Measurements from ENCODE around the gene NOTCH4.
A peak's percentile ranks its signal among the peaks of the same experiment; 100 is the strongest.
"Not testable (repeated sequence)": the region's sequence is repeated elsewhere in the genome, so short reads cannot be mapped to it uniquely, and the experiment has no call there.

NOTCH4 gene

DNA sequence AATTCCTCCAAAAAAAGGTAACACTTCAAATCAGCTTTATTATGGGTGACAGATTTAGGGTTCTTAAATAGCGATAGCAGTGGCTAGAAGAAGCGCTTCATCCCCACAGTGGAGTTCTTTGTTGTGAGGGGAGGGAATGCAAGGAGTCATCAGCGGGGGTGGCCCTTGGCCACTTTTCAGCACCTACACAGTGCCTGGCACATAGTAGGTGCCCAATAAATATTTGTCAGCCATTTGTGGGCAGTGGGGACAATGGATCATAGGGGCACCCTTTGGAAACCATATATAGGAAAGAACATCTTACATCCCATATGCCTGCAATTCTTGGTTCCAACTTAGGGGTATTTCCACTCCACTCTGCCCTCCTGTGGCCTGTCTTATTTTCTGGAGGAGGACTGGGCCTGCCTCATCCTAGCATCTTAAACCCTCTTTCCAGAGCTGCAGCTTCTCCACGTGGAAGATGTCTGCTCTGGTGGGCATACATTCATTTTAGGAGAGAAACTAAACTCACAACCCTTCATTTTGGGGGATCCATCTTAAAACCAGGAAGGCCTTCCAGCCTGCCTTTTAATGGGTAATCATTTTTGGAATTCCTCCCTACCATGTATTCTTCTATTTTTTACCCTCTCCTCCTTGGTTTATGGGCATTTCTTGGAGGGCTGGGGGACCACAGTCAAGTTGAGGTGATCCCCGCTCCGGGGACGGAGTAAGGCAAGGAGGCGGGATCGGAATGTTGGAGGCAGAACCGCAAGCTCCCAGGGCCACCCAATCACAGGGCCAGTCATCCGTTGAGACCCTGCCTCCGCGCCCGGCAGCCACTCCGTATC is 28.8 kb downstream of the NOTCH4 start:
- Histone ChIP-seq H3K4me1 (peaks cover 58% of the 10 kb centered on the region), H3K4me2 (peak overlapping the region; percentile 99), H3K9me3 (no peaks in the 10 kb centered on the region), H3K36me3 (no peaks in the 10 kb centered on the region), H3K27me3 (no peaks in the 10 kb centered on the region), H4K20me1 (no peaks in the 10 kb centered on the region), H3K27ac (peak overlapping the region; percentile 79), H3K9ac (peak overlapping the region; percentile 81), H3K4me3 (peak overlapping the region; percentile 72)
- TF ChIP-seq Cebpa-rat (IDR thresholded peaks at IDR 0.05), result no peak

DNA sequence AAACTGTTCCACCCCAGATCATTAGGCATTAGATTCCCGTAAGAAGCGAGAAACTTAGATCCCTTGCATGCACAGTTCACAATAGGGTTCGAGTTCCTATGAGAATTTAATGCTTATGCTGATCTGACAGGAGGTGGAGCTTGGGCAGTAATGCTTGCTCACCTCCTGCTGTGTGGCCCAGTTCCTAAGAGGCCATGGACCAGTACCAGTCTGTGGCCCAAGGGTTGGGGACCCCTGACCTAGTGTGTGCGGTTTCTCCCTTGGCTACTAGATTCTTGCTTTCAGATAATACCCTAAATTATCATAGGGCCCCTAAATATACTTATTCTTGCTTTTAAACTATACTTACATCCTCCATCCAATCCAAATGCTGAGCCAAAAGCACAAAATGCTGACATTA is 29.5 kb downstream of the NOTCH4 start:
- no peaks in the 10 kb centered on the region for H3K27me3 ChIP-seq
- H3K4me1 ChIP-seq, result peaks cover 58% of the 10 kb centered on the region
- H3K4me3 ChIP-seq, result peak overlapping the region; percentile 72; the same call in 1 of the 2 replicates
- no peaks in the 10 kb centered on the region for H3K36me3 ChIP-seq
- no peaks in the 10 kb centered on the region for H4K20me1 ChIP-seq
- no peak for TF ChIP-seq Cebpa-rat (IDR thresholded peaks at IDR 0.05)
- H3K4me2 ChIP-seq, result peak overlapping the region; percentile 99
- peak overlapping the region; percentile 79 for H3K27ac ChIP-seq
- H3K9ac ChIP-seq, result peak overlapping the region; percentile 81; the same call in 1 of the 2 replicates
- no peaks in the 10 kb centered on the region for H3K9me3 ChIP-seq

DNA sequence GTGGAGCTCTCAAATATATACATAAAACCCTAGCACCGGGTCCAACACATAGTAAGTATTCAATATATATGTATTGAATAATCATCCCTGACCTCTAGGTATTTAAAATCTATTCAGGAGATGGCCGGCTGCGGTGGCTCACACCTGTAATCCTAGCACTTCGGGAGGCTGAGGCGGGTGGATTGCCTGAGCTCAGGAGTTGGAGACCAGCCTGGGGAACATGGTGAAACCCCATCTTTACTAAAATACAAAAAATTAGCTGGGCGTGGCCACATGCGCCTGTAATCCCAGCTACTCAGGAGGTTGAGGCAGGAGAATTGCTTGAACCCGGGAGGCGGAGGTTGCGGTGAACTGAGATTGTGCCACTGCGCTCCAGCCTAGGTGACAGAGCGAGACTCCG is 30.8 kb downstream of the NOTCH4 start:
- Histone ChIP-seq H3K9ac (peak overlapping the region; percentile 85), H3K4me3 (peak overlapping the region; percentile 80), H3K27ac (peak overlapping the region; percentile 95), H3K4me1 (peaks cover 70% of the 10 kb centered on the region), H3K4me2 (peak overlapping the region; percentile 99)
- H3K36me3 ChIP-seq, H3K9me3 ChIP-seq, H3K27me3 ChIP-seq, H4K20me1 ChIP-seq: not testable (repeated sequence)

DNA sequence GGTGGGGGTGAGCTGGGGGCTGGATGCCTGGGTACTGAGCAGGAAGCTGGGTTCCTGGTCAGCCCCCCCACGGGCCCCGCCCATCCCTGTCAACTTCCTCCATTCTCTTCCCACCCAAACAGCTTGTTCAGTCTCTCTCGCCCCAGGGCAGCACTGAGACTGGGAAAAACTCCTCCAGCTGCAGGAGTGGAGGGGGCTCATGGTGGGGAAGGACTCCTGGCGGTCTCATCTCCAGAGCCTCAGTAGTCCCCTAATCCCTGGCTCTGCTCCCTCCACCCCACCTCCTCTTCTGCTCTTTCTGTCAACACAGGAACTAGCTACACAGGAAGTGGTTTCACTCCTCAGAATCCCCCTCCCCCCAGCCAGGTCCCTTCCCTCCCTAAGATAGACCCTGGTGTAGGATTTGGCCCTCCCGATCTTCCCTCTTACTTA is 31.2 kb downstream of the NOTCH4 start, which contains the start of gene GPSM3:
Gene GPSM3 (minus strand): TSS at position 36 of the 432 bp plus-strand sequence. CDS start 130 bp downstream, outside the sequence.
- Histone ChIP-seq H3K27me3 (no peaks in the 10 kb centered on the region), H4K20me1 (no peaks in the 10 kb centered on the region), H3K4me2 (peak within 1 kb of the TSS; percentile 99), H3K4me3 (peak within 1 kb of the TSS; percentile 80), H3K4me1 (peaks cover 75% of the 10 kb centered on the region), H3K27ac (peak within 1 kb of the TSS; percentile 95), H3K9me3 (no peaks in the 10 kb centered on the region), H3K36me3 (peaks cover 8% of the 10 kb centered on the region), H3K9ac (peak within 1 kb of the TSS; percentile 85)
- no peak for TF ChIP-seq Cebpa-rat (IDR thresholded peaks at IDR 0.05)

DNA sequence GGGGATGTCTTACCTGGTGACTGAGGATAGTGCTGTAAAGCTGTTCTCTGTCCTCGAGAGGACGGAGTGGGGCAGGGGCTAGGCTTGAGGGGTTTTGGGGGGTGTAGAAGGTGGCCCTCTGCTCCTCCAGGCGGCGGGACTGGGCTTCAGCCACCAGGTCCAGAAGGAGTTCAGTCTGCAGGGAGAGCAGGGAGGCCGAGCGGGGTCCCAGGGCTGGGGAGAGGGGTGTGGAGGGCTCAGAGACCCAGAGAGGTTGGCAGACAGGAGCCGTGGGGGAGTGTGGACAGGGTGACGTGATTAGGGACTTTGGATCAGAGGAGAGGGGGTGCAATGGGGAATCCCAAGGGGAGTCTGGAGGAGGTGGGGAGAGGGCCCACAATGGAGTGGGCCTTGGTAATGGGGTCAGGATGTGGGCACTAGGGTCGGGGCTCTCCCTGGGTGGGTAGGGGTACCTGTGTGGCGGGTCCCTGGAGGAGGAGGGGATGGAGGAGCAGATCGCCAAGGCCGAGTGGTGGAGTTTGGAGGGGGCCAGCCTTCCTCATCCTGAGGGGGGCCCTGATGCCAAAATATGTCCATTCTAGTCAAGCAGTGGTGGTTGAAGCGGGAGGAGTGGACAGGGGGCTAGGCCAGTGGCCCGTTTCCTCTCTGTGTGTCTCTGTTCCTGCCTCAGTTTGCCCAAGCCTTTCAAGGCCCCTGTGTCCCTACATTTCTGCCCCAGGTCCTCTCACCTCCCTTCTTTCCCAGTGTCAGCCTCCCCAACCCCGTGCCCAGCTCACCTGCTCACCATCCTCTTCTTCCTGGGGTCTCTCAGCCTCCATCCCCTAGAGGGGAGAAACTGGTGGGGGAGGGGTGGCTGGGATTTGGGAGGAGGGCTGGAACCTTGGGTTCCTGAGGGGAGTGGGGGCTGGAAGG is 31.9 kb downstream of the NOTCH4 start:
- no peaks in the 10 kb centered on the region for H4K20me1 ChIP-seq
- no peaks in the 10 kb centered on the region for H3K9me3 ChIP-seq
- H3K4me2 ChIP-seq, result peak overlapping the region; percentile 99
- H3K4me3 ChIP-seq, result peak overlapping the region; percentile 80
- H3K36me3 ChIP-seq, result peaks cover 14% of the 10 kb centered on the region
- no peak for TF ChIP-seq Cebpa-rat (IDR thresholded peaks at IDR 0.05)
- H3K9ac ChIP-seq, result peak overlapping the region; percentile 85
- peak overlapping the region; percentile 95 for H3K27ac ChIP-seq
- H3K27me3 ChIP-seq, result no peaks in the 10 kb centered on the region
- H3K4me1 ChIP-seq, result peaks cover 75% of the 10 kb centered on the region

DNA sequence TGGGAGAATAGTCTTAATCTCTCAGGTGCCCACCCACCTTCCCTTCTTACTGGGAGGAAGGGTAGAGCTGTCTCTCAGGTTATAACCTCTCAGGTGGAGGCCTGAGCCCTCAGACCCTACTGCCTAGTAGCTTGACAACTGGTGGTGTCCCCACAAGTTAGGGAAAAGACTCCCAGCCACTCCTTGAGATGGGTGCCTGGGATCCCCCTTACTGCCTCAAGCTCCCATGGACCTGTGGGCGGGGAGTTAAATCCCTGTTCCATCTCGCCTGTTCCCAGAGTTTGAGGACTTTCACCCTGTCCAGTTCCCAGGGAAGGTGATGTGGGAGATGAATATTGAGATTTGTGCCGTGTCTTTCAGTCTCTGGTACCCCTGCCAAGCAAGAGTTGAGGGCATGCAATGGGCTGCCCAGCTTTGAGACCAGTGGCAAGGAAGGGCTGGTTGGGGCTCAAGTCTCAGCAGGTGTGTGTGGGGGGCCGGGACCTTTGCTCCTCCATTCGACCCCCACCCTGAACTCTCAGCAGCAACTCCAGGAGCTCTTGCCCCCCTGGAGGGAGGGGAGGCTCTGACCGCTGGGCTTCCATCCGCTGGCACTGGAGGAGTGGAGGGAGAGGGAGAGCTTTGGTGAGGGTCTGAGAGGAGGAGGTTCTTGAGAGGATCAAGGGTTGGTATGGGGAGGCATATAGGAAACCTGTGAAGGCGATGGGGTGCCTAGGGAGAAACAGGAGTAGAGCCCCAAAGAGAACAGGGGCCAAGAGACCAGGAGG is 32.8 kb downstream of the NOTCH4 start:
- no peaks in the 10 kb centered on the region for H3K27me3 ChIP-seq
- H3K9ac ChIP-seq, result peak overlapping the region; percentile 85
- no peak for TF ChIP-seq Cebpa-rat (IDR thresholded peaks at IDR 0.05)
- no peaks in the 10 kb centered on the region; the same call in 1 of the 2 replicates for H4K20me1 ChIP-seq
- H3K27ac ChIP-seq, result peak overlapping the region; percentile 95
- H3K4me3 ChIP-seq, result peak overlapping the region; percentile 80
- no peaks in the 10 kb centered on the region for H3K9me3 ChIP-seq
- peak overlapping the region; percentile 99 for H3K4me2 ChIP-seq
- peaks cover 23% of the 10 kb centered on the region for H3K36me3 ChIP-seq
- H3K4me1 ChIP-seq, result peaks cover 76% of the 10 kb centered on the region

DNA sequence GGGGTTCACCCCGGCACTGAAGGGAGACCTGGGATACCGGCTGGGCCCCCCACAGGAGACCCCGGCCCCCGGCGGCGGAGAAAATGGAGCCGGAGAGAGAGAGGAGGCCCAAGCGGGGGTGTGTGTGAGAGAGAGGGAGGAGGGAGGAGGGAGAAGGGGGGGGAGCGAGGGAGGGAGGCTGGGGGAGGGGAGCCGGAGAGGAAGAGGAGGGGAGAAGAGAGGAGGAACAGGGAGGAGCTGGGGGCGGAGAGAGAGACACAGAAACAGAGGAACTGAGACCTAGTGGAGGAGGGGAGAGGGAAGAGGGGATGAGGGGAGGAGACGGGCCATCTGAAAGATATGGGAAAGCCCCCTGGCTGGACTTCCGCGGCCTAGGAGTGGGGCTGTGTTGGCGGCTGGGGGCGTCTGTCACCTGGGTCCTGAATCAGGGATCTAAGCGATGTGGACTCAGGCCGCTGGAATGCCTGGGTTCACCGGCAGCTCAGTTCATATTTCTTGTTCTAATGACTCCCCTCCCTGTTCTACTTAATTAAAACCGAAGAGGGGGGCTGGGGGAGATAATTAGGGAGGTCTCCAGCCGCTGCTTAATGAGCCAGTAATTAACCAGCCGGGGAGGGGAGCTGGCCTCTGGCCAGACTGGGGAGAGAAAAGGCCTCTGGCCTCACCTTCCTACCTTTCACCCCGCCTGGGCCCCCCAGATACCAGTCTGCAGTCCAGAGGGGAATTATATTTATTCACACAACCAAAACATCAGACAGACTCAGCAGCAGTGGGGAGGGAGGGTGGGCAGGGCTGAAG is 33.6 kb downstream of the NOTCH4 start, which contains the start of gene PBX2:
Gene PBX2 (minus strand): TSS at position 149 of the 798 bp plus-strand sequence. CDS start 287 bp downstream, outside the sequence.
- H3K4me1 ChIP-seq, result peaks cover 76% of the 10 kb centered on the region

DNA sequence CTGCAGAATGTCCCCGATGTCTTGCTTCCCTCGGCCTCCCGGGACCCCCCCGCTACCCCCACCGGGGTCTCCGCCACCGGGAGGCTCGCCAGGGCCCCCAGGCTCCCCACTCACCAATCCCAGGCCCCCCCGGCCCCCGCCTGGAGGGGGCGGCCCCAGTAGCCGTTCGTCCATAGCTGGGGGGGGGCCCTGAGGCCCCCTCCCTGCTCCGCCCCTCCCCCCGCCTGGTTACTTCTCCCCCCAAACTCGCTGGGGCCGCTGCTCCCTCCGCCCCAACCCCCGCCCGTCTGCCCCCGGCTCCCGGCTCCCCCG is 34.2 kb downstream of the NOTCH4 start:
- Histone ChIP-seq H3K9ac (peak overlapping the region; percentile 95), H3K27me3 (no peaks in the 10 kb centered on the region), H3K36me3 (peaks cover 26% of the 10 kb centered on the region), H3K9me3 (no peaks in the 10 kb centered on the region), H3K4me2 (peak overlapping the region; percentile 98), H3K4me3 (peak overlapping the region; percentile 80), H3K27ac (peak overlapping the region; percentile 94), H4K20me1 (no peaks in the 10 kb centered on the region; the same call in 1 of the 2 replicates), H3K4me1 (peaks cover 70% of the 10 kb centered on the region)
- no peak for TF ChIP-seq Cebpa-rat (IDR thresholded peaks at IDR 0.05)

More for the DNA sequence above, 33.6 kb downstream of the NOTCH4 start, which contains the start of gene PBX2:
- Histone ChIP-seq H3K9ac (peak within 1 kb of the TSS; percentile 95), H3K9me3 (no peaks in the 10 kb centered on the region), H3K4me2 (peak within 1 kb of the TSS; percentile 99), H3K4me3 (peak within 1 kb of the TSS; percentile 80), H4K20me1 (no peaks in the 10 kb centered on the region; the same call in 1 of the 2 replicates), H3K36me3 (peaks cover 26% of the 10 kb centered on the region), H3K27me3 (no peaks in the 10 kb centered on the region), H3K27ac (peak within 1 kb of the TSS; percentile 95)
- no peak for TF ChIP-seq Cebpa-rat (IDR thresholded peaks at IDR 0.05)
